Measurements from ENCODE around the gene KRTAP24-1.

Gene KRTAP24-1

GRCh38 chr21:30257773-30258172 is 25.0 kb downstream of the KRTAP24-1 start:
- Histone ChIP-seq H2AFZ (ENCODE audit: low read depth, low read length) (no peak overlapping the region), H2BK5ac (ENCODE audit: low read depth, low read length, poor library complexity, severe bottlenecking) (no peak overlapping the region), H4K91ac (ENCODE audit: low read length) (no peak overlapping the region), H2BK15ac (ENCODE audit: low read depth, poor library complexity, severe bottlenecking) (no peak overlapping the region), H2AK5ac (ENCODE audit: low read length, severe bottlenecking) (no peak overlapping the region), H3K27me3 (ENCODE audit: control insufficient read depth in 1 of 2, insufficient read depth in 1 of 2, low read length in 2 of 2) (no peaks in the 10 kb centered on the region), H2BK12ac (ENCODE audit: low read length in 2 of 2) (no peak overlapping the region), H3K9ac (ENCODE audit: low read length) (no peak overlapping the region), H3K27ac (ENCODE audit: low read length, poor library complexity, severe bottlenecking) (no peak overlapping the region), H4K8ac (ENCODE audit: low read length) (no peak overlapping the region), H3K23ac (ENCODE audit: low read length in 2 of 2) (no peak overlapping the region), H3K36me3 (ENCODE audit: control insufficient read depth in 1 of 2, insufficient read depth in 2 of 2, low read depth in 1 of 2, low read length in 2 of 2) (no peaks in the 10 kb centered on the region), H3K4me3 (ENCODE audit: insufficient read depth in 1 of 2, low read depth in 1 of 2, low read length in 2 of 2) (no peak overlapping the region), H3K9me3 (ENCODE audit: control insufficient read depth, low read length) (no peaks in the 10 kb centered on the region), H3K18ac (ENCODE audit: low read depth in 1 of 2, low read length in 2 of 2) (no peak overlapping the region), H3K79me1 (replicated peaks; ENCODE audit: low read length, poor library complexity, severe bottlenecking) (no peaks in the 10 kb centered on the region), H3K14ac (ENCODE audit: low read length in 2 of 2) (no peak overlapping the region), H2BK120ac (ENCODE audit: low read depth, low read length) (no peak overlapping the region), H3K4me1 (ENCODE audit: control insufficient read depth, insufficient read depth, low read depth, low read length) (no peaks in the 10 kb centered on the region), H3K4me2 (ENCODE audit: low read length, poor library complexity, severe bottlenecking) (no peak overlapping the region), H3K4ac (ENCODE audit: low read depth in 1 of 2, low read length in 2 of 2) (no peak overlapping the region)
- 34% methylated on average over 3 of the region's 4 CpGs for WGBS
- DNase-seq: peak; percentile 6

GRCh38 chr21:30256100-30256499 is 26.6 kb downstream of the KRTAP24-1 start:
- no peak overlapping the region for H2BK15ac ChIP-seq (ENCODE audit: low read depth, poor library complexity, severe bottlenecking)
- no peaks in the 10 kb centered on the region for H3K9me3 ChIP-seq (ENCODE audit: control insufficient read depth, low read length)
- no peak overlapping the region for H3K27ac ChIP-seq (ENCODE audit: low read length, poor library complexity, severe bottlenecking)
- no peaks in the 10 kb centered on the region for H3K4me1 ChIP-seq (ENCODE audit: control insufficient read depth, insufficient read depth, low read depth, low read length)
- H3K4ac ChIP-seq (ENCODE audit: low read depth in 1 of 2, low read length in 2 of 2): no peak overlapping the region
- no peaks in the 10 kb centered on the region for H3K36me3 ChIP-seq (ENCODE audit: control insufficient read depth in 1 of 2, insufficient read depth in 2 of 2, low read depth in 1 of 2, low read length in 2 of 2)
- H2BK5ac ChIP-seq (ENCODE audit: low read depth, low read length, poor library complexity, severe bottlenecking): no peak overlapping the region
- no peak overlapping the region for H2BK120ac ChIP-seq (ENCODE audit: low read depth, low read length)
- H2AK5ac ChIP-seq (ENCODE audit: low read length, severe bottlenecking): no peak overlapping the region
- no peak overlapping the region for H3K14ac ChIP-seq (ENCODE audit: low read length in 2 of 2)
- H3K9ac ChIP-seq (ENCODE audit: low read length): no peak overlapping the region
- H4K91ac ChIP-seq (ENCODE audit: low read length): no peak overlapping the region
- no peak for DNase-seq
- H3K79me1 ChIP-seq (replicated peaks; ENCODE audit: low read length, poor library complexity, severe bottlenecking): no peaks in the 10 kb centered on the region
- 92% methylated on average over 4 of the region's 4 CpGs for WGBS
- no peaks in the 10 kb centered on the region for H3K27me3 ChIP-seq (ENCODE audit: control insufficient read depth in 1 of 2, insufficient read depth in 1 of 2, low read length in 2 of 2)
- no peak overlapping the region for H2BK12ac ChIP-seq (ENCODE audit: low read length in 2 of 2)
- no peak overlapping the region for H2AFZ ChIP-seq (ENCODE audit: low read depth, low read length)
- H3K4me3 ChIP-seq (ENCODE audit: insufficient read depth in 1 of 2, low read depth in 1 of 2, low read length in 2 of 2): no peak overlapping the region
- no peak overlapping the region for H3K4me2 ChIP-seq (ENCODE audit: low read length, poor library complexity, severe bottlenecking)
- no peak overlapping the region for H3K23ac ChIP-seq (ENCODE audit: low read length in 2 of 2)
- no peak overlapping the region for H4K8ac ChIP-seq (ENCODE audit: low read length)
- H3K18ac ChIP-seq (ENCODE audit: low read depth in 1 of 2, low read length in 2 of 2): no peak overlapping the region

- 68% methylated on average over 1 of the region's 1 CpG for WGBS
- H3K18ac ChIP-seq (ENCODE audit: low read depth in 1 of 2, low read length in 2 of 2): no peak overlapping the region
- H3K9me3 ChIP-seq (ENCODE audit: control insufficient read depth, low read length): no peaks in the 10 kb centered on the region
- no peak overlapping the region for H2BK15ac ChIP-seq (ENCODE audit: low read depth, poor library complexity, severe bottlenecking)
- H3K4me3 ChIP-seq (ENCODE audit: insufficient read depth in 1 of 2, low read depth in 1 of 2, low read length in 2 of 2): no peak overlapping the region
- H4K8ac ChIP-seq (ENCODE audit: low read length): no peak overlapping the region
- H4K91ac ChIP-seq (ENCODE audit: low read length): no peak overlapping the region
- H2AK5ac ChIP-seq (ENCODE audit: low read length, severe bottlenecking): no peak overlapping the region
- no peak overlapping the region for H3K9ac ChIP-seq (ENCODE audit: low read length)
- DNase-seq: no peak
- H2BK120ac ChIP-seq (ENCODE audit: low read depth, low read length): no peak overlapping the region
- H3K4me1 ChIP-seq (ENCODE audit: control insufficient read depth, insufficient read depth, low read depth, low read length): no peaks in the 10 kb centered on the region
- no peak overlapping the region for H2AFZ ChIP-seq (ENCODE audit: low read depth, low read length)
- H3K79me1 ChIP-seq (replicated peaks; ENCODE audit: low read length, poor library complexity, severe bottlenecking): no peaks in the 10 kb centered on the region
- H3K4me2 ChIP-seq (ENCODE audit: low read length, poor library complexity, severe bottlenecking): no peak overlapping the region
- H3K23ac ChIP-seq (ENCODE audit: low read length in 2 of 2): no peak overlapping the region
- no peak overlapping the region for H2BK5ac ChIP-seq (ENCODE audit: low read depth, low read length, poor library complexity, severe bottlenecking)
- H3K27me3 ChIP-seq (ENCODE audit: control insufficient read depth in 1 of 2, insufficient read depth in 1 of 2, low read length in 2 of 2): no peaks in the 10 kb centered on the region
- no peaks in the 10 kb centered on the region for H3K36me3 ChIP-seq (ENCODE audit: control insufficient read depth in 1 of 2, insufficient read depth in 2 of 2, low read depth in 1 of 2, low read length in 2 of 2)
- no peak overlapping the region for H3K4ac ChIP-seq (ENCODE audit: low read depth in 1 of 2, low read length in 2 of 2)
- H3K27ac ChIP-seq (ENCODE audit: low read length, poor library complexity, severe bottlenecking): no peak overlapping the region
- H3K14ac ChIP-seq (ENCODE audit: low read length in 2 of 2): no peak overlapping the region
- no peak overlapping the region for H2BK12ac ChIP-seq (ENCODE audit: low read length in 2 of 2)
These were observed 27.1 kb downstream of the KRTAP24-1 start for GRCh38 chr21:30255679-30256078.

- Histone ChIP-seq H3K9me3 (ENCODE audit: control insufficient read depth, low read length) (no peaks in the 10 kb centered on the region), H3K4ac (ENCODE audit: low read depth in 1 of 2, low read length in 2 of 2) (no peak overlapping the region), H3K27ac (ENCODE audit: low read length, poor library complexity, severe bottlenecking) (no peak overlapping the region), H2AFZ (ENCODE audit: low read depth, low read length) (no peak overlapping the region), H3K18ac (ENCODE audit: low read depth in 1 of 2, low read length in 2 of 2) (no peak overlapping the region), H3K4me1 (ENCODE audit: control insufficient read depth, insufficient read depth, low read depth, low read length) (no peaks in the 10 kb centered on the region), H3K9ac (ENCODE audit: low read length) (no peak overlapping the region), H3K36me3 (ENCODE audit: control insufficient read depth in 1 of 2, insufficient read depth in 2 of 2, low read depth in 1 of 2, low read length in 2 of 2) (no peaks in the 10 kb centered on the region), H3K27me3 (ENCODE audit: control insufficient read depth in 1 of 2, insufficient read depth in 1 of 2, low read length in 2 of 2) (no peaks in the 10 kb centered on the region), H2BK12ac (ENCODE audit: low read length in 2 of 2) (no peak overlapping the region), H2AK5ac (ENCODE audit: low read length, severe bottlenecking) (no peak overlapping the region), H2BK15ac (ENCODE audit: low read depth, poor library complexity, severe bottlenecking) (no peak overlapping the region), H3K79me1 (replicated peaks; ENCODE audit: low read length, poor library complexity, severe bottlenecking) (no peaks in the 10 kb centered on the region), H4K8ac (ENCODE audit: low read length) (no peak overlapping the region), H3K4me3 (ENCODE audit: insufficient read depth in 1 of 2, low read depth in 1 of 2, low read length in 2 of 2) (no peak overlapping the region), H2BK5ac (ENCODE audit: low read depth, low read length, poor library complexity, severe bottlenecking) (no peak overlapping the region), H3K4me2 (ENCODE audit: low read length, poor library complexity, severe bottlenecking) (no peak overlapping the region), H2BK120ac (ENCODE audit: low read depth, low read length) (no peak overlapping the region), H3K23ac (ENCODE audit: low read length in 2 of 2) (no peak overlapping the region), H3K14ac (ENCODE audit: low read length in 2 of 2) (no peak overlapping the region), H4K91ac (ENCODE audit: low read length) (no peak overlapping the region)
- WGBS: no CpG with 5 or more reads among the region's 1 CpG
- no peak for DNase-seq
These were observed 31.0 kb downstream of the KRTAP24-1 start for GRCh38 chr21:30251781-30252180.

All from mesenchymal stem cell (in vitro differentiated cells and primary cell).